Keratinocyte (primary cell): ENCODE results near the gene ERG. TPM values are rescaled to one million over a fixed set of nuclear protein-coding genes. Genes with fewer than 3 reads are reported as not detected.

Experiments used
- DNase-seq: peaks from one replicate; pipeline ENCODE4 v3.0.0-alpha.2; 2011; ENCODE audit warnings: low read depth, missing footprints, low spot score
- FAIRE-seq: peaks from 2 replicates; lab custom pipeline; 2011; peaks lifted over from hg19 to GRCh38; lab: Jason Lieb, UNC
- H2AFZ ChIP-seq: 2 replicates; pipeline ENCODE4 v1.6.0; 2012; ENCODE audit warnings: low read length, control low read depth, inconsistent platforms; ENCODE audit not compliant: control insufficient read depth
- H3K27ac ChIP-seq: 2 replicates; pipeline ENCODE4 v1.5.1; 2011; ENCODE audit warnings: low read length; ENCODE audit not compliant: control insufficient read depth, insufficient read depth
- H3K27me3 ChIP-seq: 3 replicates; pipeline ENCODE4 v1.6.0; 2011; ENCODE audit warnings: low read length; ENCODE audit not compliant: control insufficient read depth, insufficient read depth; ENCODE audit errors: extremely low read depth
- H3K36me3 ChIP-seq, 2 experiments: 2 replicates in 1 of 2; 3 replicates in 1 of 2; pipeline ENCODE4 v1.5.1; 2011; ENCODE audit warnings: low read length in 2 of 2, mild to moderate bottlenecking in 1 of 2; ENCODE audit not compliant: control insufficient read depth in 2 of 2, insufficient read depth in 2 of 2; ENCODE audit errors: extremely low read depth in 1 of 2
- H3K4me1 ChIP-seq: 3 replicates; pipeline ENCODE4 v1.5.1; 2011; ENCODE audit warnings: low read length; ENCODE audit not compliant: control insufficient read depth, insufficient read depth; ENCODE audit errors: extremely low read depth
- H3K4me2 ChIP-seq: 3 replicates; pipeline ENCODE4 v1.6.0; 2011; ENCODE audit warnings: low read depth, low read length; ENCODE audit not compliant: control insufficient read depth, insufficient read depth; ENCODE audit errors: extremely low read depth
- H3K4me3 ChIP-seq, 3 experiments: fragments of 200-600 bp in 1 of 3; sonication (generic) in 1 of 3; 2 replicates in 2 of 3; 3 replicates in 1 of 3; pipeline ENCODE4 v1.5.1; 2011 to 2016; ENCODE audit warnings: low read length in 3 of 3, mild to moderate bottlenecking in 3 of 3, control low read depth in 2 of 3, inconsistent platforms in 1 of 3, low read depth in 1 of 3, mixed read lengths in 1 of 3, mixed run types in 1 of 3, moderate library complexity in 1 of 3; ENCODE audit not compliant: control insufficient read depth in 2 of 3, insufficient read depth in 2 of 3; ENCODE audit errors: extremely low read depth in 1 of 3
- H3K79me2 ChIP-seq: 2 replicates; pipeline ENCODE4 v1.6.0; 2012; ENCODE audit warnings: low read length; ENCODE audit not compliant: control insufficient read depth, insufficient read depth
- H3K9ac ChIP-seq: 3 replicates; pipeline ENCODE4 v1.6.0; 2011; ENCODE audit warnings: low read length; ENCODE audit not compliant: control insufficient read depth, insufficient read depth; ENCODE audit errors: extremely low read depth
- H3K9me1 ChIP-seq: 3 replicates; pipeline ENCODE4 v1.6.0; 2011; ENCODE audit warnings: low read length; ENCODE audit not compliant: control insufficient read depth, insufficient read depth; ENCODE audit errors: extremely low read depth
- H3K9me3 ChIP-seq: 2 replicates; pipeline ENCODE4 v1.5.1; 2012; ENCODE audit warnings: low read depth, low read length; ENCODE audit not compliant: control insufficient read depth
- H4K20me1 ChIP-seq: 3 replicates; pipeline ENCODE4 v1.6.0; 2011; ENCODE audit warnings: low read length; ENCODE audit not compliant: control insufficient read depth, insufficient read depth; ENCODE audit errors: extremely low read depth
- EZH2 ChIP-seq: IDR thresholded peaks from one replicate; pipeline ENCODE4 v1.6.1; 2012; ENCODE audit warnings: inconsistent platforms, mild to moderate bottlenecking, low read length, moderate library complexity
- dilution Hi-C: fragments of 300-500 bp; cut with MboI; formaldehyde crosslinking; loops from one replicate; pipeline ENCODE4 v1.7.0; 2020; ENCODE audit warnings: low sequenced_read_pairs; ENCODE audit not compliant: extremely low pct_ligation_motif_present
- polyA plus RNA-seq, 5 experiments: library from polyadenylated mRNA; depleted of rRNA in 3 of 5; stranded (reverse) in 3 of 5; stranded (forward) in 1 of 5; unstranded in 1 of 5; fragments of >200 nt; gene quantifications; 1 replicate in 1 of 5; 2 replicates in 3 of 5; 3 replicates in 1 of 5; pipeline versions ENCODE4 v1.2.1 to v1.2.3, GENCODE V29; 2011 to 2012; ENCODE audit warnings: missing spikeins in 2 of 5, low read depth in 1 of 5, low replicate concordance in 1 of 5
- TF ChIP-seq, protein P1 (sequence below), 3 experiments: IDR thresholded peaks in 1 of 3; conservative IDR thresholded peaks in 1 of 3; optimal IDR thresholded peaks in 1 of 3; 2 replicates in 2 of 3; 3 replicates in 1 of 3; pipeline versions ENCODE3 to v1.5.1; 2011; ENCODE audit warnings: low read length in 3 of 3, mild to moderate bottlenecking in 3 of 3, moderate library complexity in 2 of 3, control low read depth in 1 of 3, inconsistent platforms in 1 of 3; ENCODE audit not compliant: insufficient read depth in 2 of 3; ENCODE audit errors: extremely low read depth in 1 of 3

Gene ERG
- polyA plus RNA-seq, 1 donor (not counting 4 experiments of a cell fraction or from before 2014, with no cell fraction given): 0.08 TPM

DNA sequence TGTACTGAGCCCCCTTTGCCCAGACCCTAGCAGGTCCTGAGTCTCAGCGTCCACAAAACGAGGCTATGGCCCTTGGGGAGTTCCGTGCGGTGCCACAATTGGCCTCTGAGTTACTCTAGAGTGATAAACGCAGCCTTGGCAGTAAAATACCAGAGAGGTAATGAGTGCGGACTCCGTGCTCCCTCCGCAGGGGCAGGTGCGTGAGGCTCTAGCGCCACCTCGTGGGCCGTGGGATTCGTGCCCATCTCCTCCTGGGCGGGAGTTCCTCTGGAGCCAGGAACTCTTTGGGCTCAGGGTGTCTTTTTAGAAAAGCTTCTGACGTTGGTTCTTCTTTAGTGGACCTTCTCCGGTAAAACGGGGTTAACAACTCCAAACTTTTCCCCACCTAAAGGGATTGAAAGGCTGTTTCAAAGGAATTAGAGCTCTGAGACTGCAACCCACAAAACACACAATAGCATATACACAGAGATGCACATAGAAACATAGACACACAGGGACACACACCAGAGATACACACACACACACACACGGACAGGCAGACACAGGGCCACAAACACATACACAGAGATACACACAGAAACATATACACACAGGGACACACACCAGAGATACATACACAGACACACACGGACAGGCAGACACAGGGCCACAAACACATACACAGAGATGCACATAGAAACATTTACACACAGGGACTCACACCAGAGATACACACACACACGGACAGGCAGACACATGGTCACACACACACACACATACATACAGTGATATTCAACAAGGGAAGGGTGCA is 142.1 kb downstream of the ERG start:
- H3K79me2 ChIP-seq: no peaks in the 10 kb centered on the region
- no peaks in the 10 kb centered on the region for H4K20me1 ChIP-seq
- no peak overlapping the region for H3K9ac ChIP-seq
- H3K27me3 ChIP-seq: no peaks in the 10 kb centered on the region
- no peaks in the 10 kb centered on the region for H3K36me3 ChIP-seq
- peaks cover 12% of the 10 kb centered on the region for H3K4me1 ChIP-seq
- no peak for TF ChIP-seq EZH2
- TF ChIP-seq, protein P1, sequence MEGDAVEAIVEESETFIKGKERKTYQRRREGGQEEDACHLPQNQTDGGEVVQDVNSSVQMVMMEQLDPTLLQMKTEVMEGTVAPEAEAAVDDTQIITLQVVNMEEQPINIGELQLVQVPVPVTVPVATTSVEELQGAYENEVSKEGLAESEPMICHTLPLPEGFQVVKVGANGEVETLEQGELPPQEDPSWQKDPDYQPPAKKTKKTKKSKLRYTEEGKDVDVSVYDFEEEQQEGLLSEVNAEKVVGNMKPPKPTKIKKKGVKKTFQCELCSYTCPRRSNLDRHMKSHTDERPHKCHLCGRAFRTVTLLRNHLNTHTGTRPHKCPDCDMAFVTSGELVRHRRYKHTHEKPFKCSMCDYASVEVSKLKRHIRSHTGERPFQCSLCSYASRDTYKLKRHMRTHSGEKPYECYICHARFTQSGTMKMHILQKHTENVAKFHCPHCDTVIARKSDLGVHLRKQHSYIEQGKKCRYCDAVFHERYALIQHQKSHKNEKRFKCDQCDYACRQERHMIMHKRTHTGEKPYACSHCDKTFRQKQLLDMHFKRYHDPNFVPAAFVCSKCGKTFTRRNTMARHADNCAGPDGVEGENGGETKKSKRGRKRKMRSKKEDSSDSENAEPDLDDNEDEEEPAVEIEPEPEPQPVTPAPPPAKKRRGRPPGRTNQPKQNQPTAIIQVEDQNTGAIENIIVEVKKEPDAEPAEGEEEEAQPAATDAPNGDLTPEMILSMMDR (optimal IDR thresholded peaks at IDR 0.05 in 1 of 3, IDR thresholded peaks at IDR 0.05 in 1 of 3, conservative IDR thresholded peaks at IDR 0.05 in 1 of 3; ENCODE audit: extremely low read depth in 1 of 3, insufficient read depth in 2 of 3, low read length in 3 of 3): peak; percentile 97 to 98 (median 98)
- no peak overlapping the region for H3K4me2 ChIP-seq
- no peak overlapping the region for H3K27ac ChIP-seq
- dilution Hi-C loops: no loop called here
- FAIRE-seq (peak; percentile 88), DNase-seq (no peak)
- no peak overlapping the region for H3K4me3 ChIP-seq
- H2AFZ ChIP-seq: no peak overlapping the region
- H3K9me1 ChIP-seq: no peaks in the 10 kb centered on the region
- H3K9me3 ChIP-seq: no peaks in the 10 kb centered on the region

DNA sequence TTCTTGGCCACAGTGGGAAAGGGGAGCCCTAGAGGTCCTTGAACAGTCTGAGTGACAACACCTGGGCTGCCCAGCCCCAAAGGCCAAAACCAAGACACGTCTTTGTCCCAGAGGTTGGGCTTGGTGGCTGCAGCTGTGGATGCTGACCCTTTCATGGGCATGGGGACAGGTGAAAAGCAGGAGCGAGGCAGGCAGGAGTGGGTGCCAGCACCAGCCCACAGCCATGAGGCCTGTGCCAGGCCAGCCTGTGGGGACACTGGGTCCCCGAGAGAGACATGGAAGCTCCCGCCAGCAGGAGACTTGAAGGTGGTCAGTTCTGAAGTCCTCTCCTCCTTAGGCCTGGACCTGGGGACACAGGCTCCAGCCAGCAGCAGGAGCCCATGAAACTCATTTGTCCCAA is 142.9 kb downstream of the ERG start:
- H3K27ac ChIP-seq: no peak overlapping the region
- FAIRE-seq: no peak

More for the DNA sequence above, 142.9 kb downstream of the ERG start:
- H3K36me3 ChIP-seq: no peaks in the 10 kb centered on the region
- H3K9me1 ChIP-seq: no peaks in the 10 kb centered on the region
- H3K4me3 ChIP-seq: no peak overlapping the region
- H3K4me2 ChIP-seq: no peak overlapping the region
- peaks cover 12% of the 10 kb centered on the region for H3K4me1 ChIP-seq
- no peak overlapping the region for H2AFZ ChIP-seq
- no peak for DNase-seq
- no peaks in the 10 kb centered on the region for H3K27me3 ChIP-seq
- H3K79me2 ChIP-seq: no peaks in the 10 kb centered on the region
- no peaks in the 10 kb centered on the region for H3K9me3 ChIP-seq
- TF ChIP-seq EZH2: no peak
- TF ChIP-seq, protein P1 (optimal IDR thresholded peaks at IDR 0.05 in 1 of 3, IDR thresholded peaks at IDR 0.05 in 1 of 3, conservative IDR thresholded peaks at IDR 0.05 in 1 of 3; ENCODE audit: extremely low read depth in 1 of 3, insufficient read depth in 2 of 3, low read length in 3 of 3): no peak
- H3K9ac ChIP-seq: no peak overlapping the region
- dilution Hi-C loops: no loop called here
- H4K20me1 ChIP-seq: no peaks in the 10 kb centered on the region
